ENCODE results near the gene LMO3. TPM values are rescaled to one million over a fixed set of nuclear protein-coding genes. Genes with fewer than 3 reads are reported as not detected.

The LMO3 gene
- total RNA-seq, 4 donors from 2014 or later, result 54.8 to 179 (median 117) TPM

- TF ChIP-seq CTCF (IDR thresholded peaks at IDR 0.05; ENCODE audit: low read depth), result no peak
Observed at GRCh38 chr12:16606201-16606849, 363 bp upstream of the LMO3 start.

GRCh38 chr12:16605642-16606116, 283 bp downstream of the LMO3 start:
- TF ChIP-seq CTCF (IDR thresholded peaks at IDR 0.05; ENCODE audit: low read depth), result no peak

GRCh38 chr12:16604596-16605252, 1.2 kb downstream of the LMO3 start:
- TF ChIP-seq CTCF (IDR thresholded peaks at IDR 0.05; ENCODE audit: low read depth), result no peak

- TF ChIP-seq CTCF (IDR thresholded peaks at IDR 0.05; ENCODE audit: low read depth), result no peak
Observed at GRCh38 chr12:16603916-16604575, 1.9 kb downstream of the LMO3 start.

- no peak for TF ChIP-seq CTCF (IDR thresholded peaks at IDR 0.05; ENCODE audit: low read depth)
Observed at GRCh38 chr12:16603260-16603915, 2.6 kb downstream of the LMO3 start.

- TF ChIP-seq CTCF (IDR thresholded peaks at IDR 0.05; ENCODE audit: low read depth), result no peak
Observed at GRCh38 chr12:16602412-16602811, 3.5 kb downstream of the LMO3 start.

GRCh38 chr12:16600525-16600924, 5.4 kb downstream of the LMO3 start:
- no peak for TF ChIP-seq CTCF (IDR thresholded peaks at IDR 0.05; ENCODE audit: low read depth)
